AG20443 (cell line): Measurements from ENCODE around the gene ERAS.
"Not testable (repeated sequence)": the region's sequence is repeated elsewhere in the genome, so short reads cannot be mapped to it uniquely, and the experiment has no call there.

Experiments
- DNase-seq: peaks from one replicate; pipeline ENCODE4 v3.0.0; 2012; ENCODE audit warnings: low spot score, mixed read lengths

Gene ERAS

DNA sequence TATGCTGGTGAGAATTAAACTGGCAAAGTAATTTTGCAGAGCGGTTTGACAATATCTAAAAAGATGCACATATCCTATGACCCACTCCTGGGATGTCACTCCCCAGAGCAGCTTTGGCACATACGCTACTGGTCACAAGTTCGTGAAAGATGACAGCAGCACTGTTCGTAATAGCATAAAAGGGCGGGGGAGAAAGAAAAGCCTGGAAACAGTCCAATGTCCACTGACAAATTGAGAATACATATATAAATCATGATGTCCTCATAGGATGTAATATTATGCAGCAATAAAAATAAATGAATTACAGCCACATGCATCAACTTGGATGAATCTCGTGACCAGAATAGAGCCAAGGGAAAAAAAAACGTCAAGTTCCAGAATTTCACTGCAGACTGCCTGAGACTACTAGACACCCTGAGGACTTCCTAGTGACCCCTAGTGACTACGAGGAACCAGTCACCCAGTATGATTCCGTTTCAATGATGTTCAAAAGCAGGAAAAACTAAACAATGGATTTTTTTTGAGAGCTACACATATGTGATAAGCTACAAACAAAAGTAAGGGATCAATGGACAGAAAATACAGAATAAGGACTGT lies 7.3 kb downstream of the ERAS start:
- no peak for DNase-seq

DNA sequence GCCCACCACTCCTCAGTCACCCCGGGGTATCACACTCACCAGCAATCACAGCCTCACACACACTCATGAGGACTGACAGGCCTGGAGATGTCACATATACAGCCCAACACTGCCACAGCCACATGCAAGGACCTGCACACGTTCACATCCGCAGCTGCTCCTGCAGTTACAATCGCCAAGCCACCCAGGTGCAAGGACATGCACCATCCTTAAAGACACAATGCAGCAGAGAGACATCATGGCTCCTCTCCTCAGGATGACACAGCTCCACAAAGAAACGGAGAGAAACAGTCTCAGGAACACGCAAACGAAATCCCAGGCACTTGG lies 8.0 kb downstream of the ERAS start:
- no peak for DNase-seq

- peak; percentile 28 for DNase-seq
These were observed 9.4 kb downstream of the ERAS start, which contains the start of gene PCSK1N for GRCh38 chrX:48835524-48836329. PCSK1N (minus strand) TSS chrX:48835610; CDS start chrX:48835532, 78 bp downstream.

DNA sequence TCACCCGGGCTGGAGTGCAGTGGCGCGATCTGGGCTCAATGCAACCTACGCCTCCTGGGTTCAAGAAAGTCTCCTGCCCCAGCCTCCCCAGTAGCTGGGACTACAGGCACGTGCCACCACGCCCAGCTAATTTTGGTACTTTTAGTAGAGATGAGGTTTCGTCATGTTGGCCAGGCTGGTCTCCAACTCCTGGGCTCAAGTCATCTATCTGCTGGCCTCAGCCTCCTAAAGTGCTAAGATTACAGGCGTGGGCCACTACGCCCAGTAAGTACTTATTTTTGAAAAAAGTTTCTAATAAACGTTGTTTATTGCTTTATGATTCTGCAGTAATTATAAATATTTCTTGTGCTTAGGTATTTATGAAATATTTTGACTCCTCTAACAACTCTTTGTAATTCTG lies 13.4 kb downstream of the ERAS start:
- DNase-seq = no peak

DNA sequence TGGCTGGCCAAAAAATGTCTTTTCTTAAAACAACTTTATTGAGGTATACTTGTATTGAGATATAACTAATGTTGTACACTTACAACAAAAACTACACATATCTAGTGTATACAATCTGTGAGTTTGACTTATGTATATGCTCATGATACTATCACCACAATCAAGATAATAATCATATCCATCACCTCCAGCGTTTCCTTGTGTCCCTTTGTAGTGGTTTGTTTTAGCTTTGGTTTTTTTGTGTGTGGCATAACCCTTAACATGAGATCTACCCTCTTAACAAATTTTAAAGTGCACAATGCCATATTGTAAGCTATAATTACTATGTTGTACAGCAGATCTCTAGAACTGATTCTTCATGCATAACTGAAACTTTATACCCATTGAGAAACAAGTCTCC lies 22.5 kb downstream of the ERAS start:
- DNase-seq = no peak

DNA sequence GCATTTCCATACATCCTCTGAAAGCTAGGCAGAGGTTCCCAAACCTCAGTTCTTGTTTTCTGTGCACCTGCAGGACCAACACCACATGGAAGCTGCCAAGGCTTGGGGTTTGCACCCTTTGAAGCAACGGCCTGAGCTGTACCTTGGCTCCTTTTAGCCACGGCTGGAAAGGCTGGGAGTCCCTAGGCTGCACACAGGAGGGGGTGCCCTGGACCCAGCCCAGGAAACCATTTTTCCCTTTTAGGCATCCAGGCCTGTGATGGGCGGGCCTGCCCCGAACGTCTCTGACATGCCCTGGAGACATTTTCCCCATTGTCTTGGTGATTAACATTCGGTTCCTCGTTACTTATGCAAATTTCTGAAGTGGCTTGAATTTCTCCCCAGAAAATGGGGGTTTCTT lies 26.5 kb downstream of the ERAS start:
- DNase-seq = no peak

- DNase-seq = not testable (repeated sequence)
These were observed 27.2 kb downstream of the ERAS start for GRCh38 chrX:48853494-48853893.

- DNase-seq = not testable (repeated sequence)
These were observed 27.9 kb downstream of the ERAS start for GRCh38 chrX:48854121-48854804.

DNA sequence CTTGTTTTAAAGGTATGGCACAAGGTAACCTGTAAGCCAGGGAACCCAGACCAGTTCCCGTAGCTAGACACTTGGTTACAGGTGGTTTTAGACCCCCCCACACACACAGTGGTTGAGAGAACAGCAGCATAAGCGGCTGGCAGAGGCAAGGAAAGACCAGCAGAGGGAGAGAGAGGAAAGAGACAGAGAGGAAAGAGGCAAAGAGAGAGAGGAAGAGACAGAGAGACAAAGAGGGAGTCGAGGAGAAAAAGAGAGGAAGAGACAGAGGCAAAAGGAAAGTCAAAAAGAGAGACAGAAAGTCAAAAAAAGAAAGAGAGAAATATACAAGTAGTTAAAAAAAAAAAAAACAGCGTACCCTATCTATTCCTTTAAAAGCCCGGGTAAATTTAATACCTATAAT lies 28.6 kb downstream of the ERAS start:
- DNase-seq = no peak

DNA sequence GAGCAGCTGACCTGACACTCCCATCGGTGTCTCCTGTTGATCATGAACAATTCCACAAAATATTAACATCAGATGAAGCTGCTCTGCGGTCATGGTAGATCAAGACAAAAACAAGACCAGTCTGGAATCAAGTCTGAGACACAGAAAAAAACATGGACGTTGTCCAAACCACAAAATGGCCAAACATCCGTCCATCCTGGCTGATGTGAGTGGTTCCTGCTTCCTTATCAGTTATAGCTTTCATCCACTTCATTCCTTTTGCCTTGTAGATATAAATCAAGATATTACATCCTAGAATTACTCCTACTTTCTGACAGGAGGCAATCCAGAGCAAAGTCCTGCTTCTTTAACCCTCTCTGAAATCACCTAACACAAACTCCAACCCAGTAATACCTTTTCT lies 37.9 kb downstream of the ERAS start:
- no peak for DNase-seq

- DNase-seq = not testable (repeated sequence)
These were observed 45.7 kb downstream of the ERAS start for GRCh38 chrX:48872017-48872416.

DNA sequence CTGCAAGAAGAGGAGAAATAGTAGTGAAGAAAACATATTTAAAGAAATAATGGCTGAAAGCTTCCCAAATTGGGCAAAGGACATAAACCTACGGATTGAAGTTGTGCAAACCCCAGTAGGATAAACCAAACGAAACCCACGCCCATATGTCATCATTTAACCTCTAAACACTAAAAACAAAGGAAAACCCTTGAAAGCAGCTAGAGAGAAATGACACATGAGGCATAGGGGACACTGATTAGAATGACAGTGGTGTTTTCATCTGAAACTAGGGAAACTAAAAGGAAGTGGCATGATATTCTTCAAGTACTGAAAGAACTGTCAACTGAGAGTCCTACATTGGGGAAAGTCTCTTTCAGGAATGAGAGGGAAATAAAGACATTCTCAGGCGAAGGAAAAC lies 50.6 kb downstream of the ERAS start:
- DNase-seq = not testable (repeated sequence)
